Superior temporal gyrus (tissue), 1 donor: ENCODE results near the gene TIMP2.
A peak's percentile ranks its signal among the peaks of the same experiment; 100 is the strongest.
"Not testable (repeated sequence)": the region's sequence is repeated elsewhere in the genome, so short reads cannot be mapped to it uniquely, and the experiment has no call there.

Experiments
- DNase-seq: peaks from one replicate; pipeline ENCODE4 v3.0.0-alpha.2; 2016; ENCODE audit errors: extremely low spot score

Gene TIMP2

GRCh38 chr17:78890096-78890495 is 35.1 kb downstream of the TIMP2 start:
- not testable (repeated sequence) for DNase-seq

DNA sequence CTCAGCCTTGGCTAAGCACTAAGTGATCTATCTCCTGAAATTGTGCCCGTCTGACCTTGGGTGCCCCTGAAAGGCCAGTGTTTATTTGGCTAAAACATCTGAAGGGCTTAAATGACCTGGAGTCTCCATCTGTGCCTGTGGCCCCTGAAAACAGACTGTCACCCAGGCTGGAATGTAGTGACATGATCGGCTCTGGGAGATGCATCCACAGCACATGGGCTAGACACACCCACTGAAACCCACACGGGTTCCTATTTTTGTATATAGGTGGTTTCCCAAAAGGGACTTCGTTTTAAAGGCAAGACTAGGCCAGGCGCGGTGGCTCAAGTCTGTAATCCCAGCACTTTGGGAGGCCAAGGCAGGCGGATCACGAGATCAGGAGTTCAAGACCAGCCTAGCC is 35.7 kb downstream of the TIMP2 start:
- no peak for DNase-seq

DNA sequence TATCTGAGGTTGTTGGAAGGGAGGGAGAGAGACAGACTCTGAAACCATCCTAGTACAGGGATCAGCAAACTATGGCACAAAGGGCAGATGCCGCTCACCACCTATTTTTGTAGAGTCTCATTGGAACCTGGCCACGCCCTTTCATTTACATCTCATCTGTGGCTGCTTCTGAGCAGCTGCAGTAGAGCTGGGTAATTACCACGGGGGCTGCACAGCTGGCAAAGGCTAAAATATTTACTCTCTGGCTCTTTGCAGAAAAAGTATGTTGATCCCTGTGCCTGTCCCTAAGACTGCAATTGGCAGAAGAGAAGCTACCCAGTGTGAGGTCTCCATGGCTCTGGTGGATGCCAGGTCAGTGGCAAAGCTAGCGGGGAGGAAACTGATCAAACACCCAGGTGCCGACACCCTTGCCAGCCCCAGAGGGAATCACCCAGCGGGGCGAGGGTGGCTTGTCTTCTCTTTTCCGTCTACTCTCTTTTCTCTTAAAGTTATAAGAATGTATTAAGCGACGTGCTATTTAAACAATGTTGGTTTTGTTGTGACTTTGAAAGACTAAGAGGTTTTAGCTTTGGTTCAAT is 36.2 kb downstream of the TIMP2 start:
- DNase-seq = no peak

- no peak for DNase-seq
Measured at GRCh38 chr17:78886954-78887353, 38.2 kb downstream of the TIMP2 start.

DNA sequence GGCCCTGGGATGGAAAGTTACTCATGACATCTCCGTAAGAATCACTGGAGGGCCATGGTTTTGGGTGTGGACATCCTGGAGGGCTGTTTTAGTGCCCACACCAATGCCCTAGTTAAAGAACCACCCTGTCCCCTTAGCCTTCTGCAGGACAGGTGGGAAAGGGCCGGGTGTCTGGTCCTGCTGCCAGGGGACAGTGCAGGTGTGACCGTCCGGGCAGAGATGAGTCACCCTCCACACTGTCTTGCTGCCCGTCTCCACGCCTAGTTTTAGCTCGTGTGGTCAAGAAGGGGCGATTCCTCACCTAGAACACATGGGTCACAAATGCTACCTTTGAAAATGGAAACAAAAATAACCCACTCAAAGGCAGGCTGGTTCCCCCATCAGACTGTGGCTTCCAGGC is 39.2 kb downstream of the TIMP2 start:
- no peak for DNase-seq

GRCh38 chr17:78884876-78885667 is 40.1 kb downstream of the TIMP2 start:
- DNase-seq = no peak

DNA sequence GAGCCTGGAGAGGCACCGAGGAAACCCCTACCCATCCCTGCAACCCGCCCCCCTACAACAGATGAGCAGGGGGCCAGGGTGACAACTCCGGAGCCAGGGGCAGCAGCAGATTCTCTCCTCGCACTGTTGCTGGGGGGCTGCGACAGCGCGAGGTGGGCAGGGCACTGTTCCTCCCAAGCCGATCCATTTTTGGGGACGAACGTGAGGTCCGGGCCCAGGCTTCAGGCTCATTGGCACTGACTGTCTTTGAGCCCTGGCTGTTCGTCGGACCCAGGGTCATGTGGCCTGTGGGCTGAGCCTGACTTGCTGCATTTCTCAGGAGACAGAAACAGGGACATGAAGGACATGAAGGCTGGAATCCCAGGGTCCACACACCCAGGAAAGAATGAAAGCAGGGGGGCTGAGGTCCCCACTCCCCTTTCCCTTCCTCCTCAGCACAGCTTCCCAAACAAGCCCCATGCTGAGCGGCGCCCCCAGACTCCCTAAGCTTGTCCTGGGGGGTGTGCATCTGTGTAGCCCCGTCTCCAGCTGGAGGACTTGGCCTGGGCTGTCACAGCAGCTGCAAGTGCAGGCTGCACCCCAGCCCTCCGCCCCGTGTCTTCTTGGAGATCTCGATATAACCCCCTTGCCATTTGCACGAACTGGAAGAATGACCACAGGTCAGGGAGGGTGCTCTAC is 40.9 kb downstream of the TIMP2 start:
- peak; percentile 82 for DNase-seq

GRCh38 chr17:78883533-78884131 is 41.6 kb downstream of the TIMP2 start:
- DNase-seq = peak; percentile 94

- DNase-seq = peak; percentile 49
Measured at GRCh38 chr17:78883089-78883532, 42.1 kb downstream of the TIMP2 start.

DNA sequence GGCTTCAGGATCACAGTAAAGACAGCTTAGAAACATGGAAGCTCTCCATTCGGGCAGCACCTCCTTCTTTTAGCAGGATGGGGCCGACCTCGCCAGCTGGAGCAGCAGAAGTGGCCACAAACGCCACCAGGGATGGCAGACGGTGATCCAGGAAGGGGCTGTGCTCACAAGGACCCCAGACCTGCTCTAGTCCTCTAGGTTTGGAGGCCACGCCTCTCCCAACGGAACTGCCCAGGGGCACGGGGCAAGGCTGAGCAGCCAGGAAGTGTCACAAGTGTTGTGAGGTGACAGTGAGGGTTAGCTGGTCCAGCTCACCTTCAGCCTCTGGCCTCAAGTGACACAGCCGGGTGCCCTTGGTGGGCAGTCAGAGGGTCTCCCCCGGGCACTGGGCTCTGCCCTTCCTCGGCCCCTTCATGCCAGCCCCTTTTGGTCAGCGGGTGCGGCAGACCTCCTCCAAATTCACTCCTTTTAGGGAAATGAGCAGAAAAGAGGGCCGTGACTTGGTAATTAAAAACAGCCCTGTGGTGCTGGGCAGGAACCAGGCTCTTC is 42.6 kb downstream of the TIMP2 start:
- no peak for DNase-seq

GRCh38 chr17:78879635-78880186 is 45.5 kb downstream of the TIMP2 start:
- peak; percentile 39 for DNase-seq

GRCh38 chr17:78878871-78879527 is 46.2 kb downstream of the TIMP2 start:
- DNase-seq = no peak

GRCh38 chr17:78878261-78878660 is 46.9 kb downstream of the TIMP2 start:
- no peak for DNase-seq

GRCh38 chr17:78876954-78877517 is 48.2 kb downstream of the TIMP2 start:
- DNase-seq = not testable (repeated sequence)

- no peak for DNase-seq
Measured at GRCh38 chr17:78876094-78876597, 49.0 kb downstream of the TIMP2 start.

DNA sequence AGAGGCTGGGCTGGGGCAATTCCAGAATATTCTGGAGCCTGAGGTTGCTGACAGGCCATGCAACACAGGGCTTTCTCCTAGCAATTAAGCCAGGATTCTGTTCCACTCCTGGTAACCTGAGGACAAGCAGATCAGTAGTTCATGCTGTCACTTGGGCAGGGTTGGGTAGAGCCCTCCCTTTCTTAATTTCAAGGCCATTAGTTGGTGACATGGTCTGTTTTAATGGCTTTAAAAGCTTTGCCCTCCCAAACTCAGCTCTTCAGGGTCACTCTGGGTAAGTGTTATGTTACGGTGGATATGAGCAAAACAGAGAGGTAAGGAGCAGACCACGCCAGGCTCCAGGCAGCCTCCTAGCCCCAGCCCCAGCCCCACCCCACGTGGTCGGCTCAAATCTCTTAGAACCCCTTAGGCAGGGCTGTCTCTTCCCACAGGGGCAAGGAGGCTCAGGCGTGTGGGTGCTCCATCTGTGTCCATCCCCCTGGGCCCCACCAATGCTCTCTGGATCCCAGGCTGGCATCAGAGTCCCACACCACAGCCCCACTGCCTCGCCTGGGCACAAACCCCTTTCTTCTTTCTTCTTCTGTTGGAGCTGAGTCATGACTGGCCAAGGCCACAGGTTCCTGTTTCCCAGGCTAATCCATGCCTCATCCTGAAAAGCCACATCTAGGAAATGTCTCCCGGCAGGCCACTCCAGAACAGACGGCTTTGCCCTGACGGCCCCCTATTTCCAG is 49.7 kb downstream of the TIMP2 start:
- no peak for DNase-seq

DNA sequence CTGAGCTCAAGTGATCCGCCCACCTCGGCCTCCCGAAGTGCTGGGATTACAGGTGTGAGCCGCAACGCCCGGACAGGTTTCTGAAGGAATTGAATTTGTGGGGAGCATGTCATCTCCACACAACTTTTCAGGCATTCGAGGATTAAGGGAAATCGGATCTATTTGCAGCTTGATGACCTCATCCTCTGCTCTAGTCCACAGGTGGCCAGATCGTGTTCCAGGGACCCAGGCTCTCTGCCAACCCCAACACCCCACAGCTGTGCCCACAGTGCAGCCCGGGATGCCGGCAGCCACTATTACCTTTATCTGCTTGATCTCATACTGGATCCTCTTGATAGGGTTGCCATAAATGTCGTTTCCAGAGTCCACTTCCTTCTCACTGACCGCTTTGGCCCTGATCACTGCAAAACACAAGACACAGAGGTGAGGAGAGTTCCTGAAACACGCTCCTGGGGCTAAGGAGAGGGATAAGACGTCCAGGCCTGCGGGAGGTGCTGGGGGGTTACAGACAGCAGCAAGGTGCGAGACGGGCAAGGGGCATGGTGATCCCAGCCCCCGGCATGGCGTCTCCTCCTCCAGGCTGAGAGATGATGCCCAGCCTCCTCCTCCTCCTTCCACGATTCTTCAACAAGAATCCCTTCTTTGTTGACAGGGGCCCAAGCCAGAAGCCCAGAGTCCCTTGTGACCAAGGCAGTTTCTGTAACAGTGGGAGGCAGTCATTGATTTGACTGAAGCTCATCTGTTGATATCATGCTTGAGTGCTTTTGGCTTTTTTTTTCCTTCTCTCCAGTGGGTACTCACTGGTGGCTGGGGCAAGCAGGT is 51.5 kb downstream of the TIMP2 start:
- peak; percentile 87 for DNase-seq

- DNase-seq = no peak
Measured at GRCh38 chr17:78872486-78872885, 52.7 kb downstream of the TIMP2 start.

- no peak for DNase-seq
Measured at GRCh38 chr17:78870621-78871020, 54.6 kb downstream of the TIMP2 start.
